CD4-positive, alpha-beta T cell treated with Interleukin-4 for 4 hours (primary cell): ENCODE measurements around the gene B4GALNT4.
"Not testable (repeated sequence)": the region's sequence is repeated elsewhere in the genome, so short reads cannot be mapped to it uniquely, and the experiment has no call there.

Source experiments
- DNase-seq: peaks from one replicate; pipeline ENCODE4 v3.0.0-alpha.2; 2020

B4GALNT4 gene

DNA sequence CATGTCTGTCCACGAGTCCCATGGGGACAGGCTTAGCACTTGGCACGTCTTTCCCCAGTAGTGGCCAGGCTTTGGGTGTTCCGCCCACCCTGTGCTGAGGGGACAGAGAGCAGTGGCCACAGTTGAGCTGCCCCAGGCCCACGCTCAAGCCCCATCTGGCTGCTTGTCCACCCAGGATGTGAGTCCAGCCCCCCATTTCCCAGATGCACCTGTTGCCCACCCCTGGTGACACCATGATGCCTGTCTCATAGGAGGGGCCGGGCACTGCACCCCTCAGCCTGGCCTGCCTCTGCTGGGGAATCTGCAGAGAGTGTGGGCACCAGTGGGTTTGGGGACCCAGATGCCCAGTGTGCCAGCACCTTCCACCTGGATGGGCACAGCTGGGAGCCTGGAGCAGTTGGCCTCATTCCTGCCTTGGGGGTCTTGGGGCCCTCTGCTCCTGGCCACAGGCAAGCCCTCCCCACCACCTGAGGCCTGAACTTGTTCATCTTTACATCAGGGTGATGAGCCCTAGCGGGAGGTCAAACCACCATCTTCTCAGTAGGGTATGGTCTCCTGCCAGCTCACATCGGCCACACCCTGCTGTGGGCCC, 39.8 kb downstream of the B4GALNT4 start:
- no peak for DNase-seq

GRCh38 chr11:409600-410483, 40.5 kb downstream of the B4GALNT4 start:
- no peak for DNase-seq

- not testable (repeated sequence) for DNase-seq
Observed at GRCh38 chr11:410711-411110, 41.4 kb downstream of the B4GALNT4 start.

- not testable (repeated sequence) for DNase-seq
Observed at GRCh38 chr11:411520-411919, 42.2 kb downstream of the B4GALNT4 start.

GRCh38 chr11:412641-413119, 43.4 kb downstream of the B4GALNT4 start:
- DNase-seq, result no peak

GRCh38 chr11:413120-414081, 44.1 kb downstream of the B4GALNT4 start:
- no peak for DNase-seq

- no peak for DNase-seq
Observed at GRCh38 chr11:414318-414857, 45.1 kb downstream of the B4GALNT4 start.

DNA sequence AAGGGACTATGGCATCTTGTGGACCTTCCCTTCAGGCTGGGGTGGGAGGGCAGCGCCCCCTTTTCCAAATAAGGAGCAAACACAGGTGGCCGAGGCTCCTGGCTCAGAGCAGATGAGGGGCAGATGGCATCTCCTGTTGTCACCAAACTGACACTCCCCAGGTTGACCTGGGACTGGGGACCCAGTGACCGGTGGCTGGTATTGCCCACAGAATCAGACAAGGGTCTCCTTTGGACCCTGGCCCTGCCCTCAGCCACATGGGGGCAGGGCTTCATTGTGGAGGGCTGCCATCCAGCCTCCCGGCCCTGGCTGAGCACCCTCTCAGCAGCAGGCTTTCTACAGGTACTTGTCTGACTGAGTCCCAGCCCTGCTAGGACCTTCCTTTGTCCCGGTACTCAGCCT, 46.3 kb downstream of the B4GALNT4 start:
- DNase-seq, result no peak

GRCh38 chr11:416051-416756, 46.9 kb downstream of the B4GALNT4 start:
- no peak for DNase-seq

DNA sequence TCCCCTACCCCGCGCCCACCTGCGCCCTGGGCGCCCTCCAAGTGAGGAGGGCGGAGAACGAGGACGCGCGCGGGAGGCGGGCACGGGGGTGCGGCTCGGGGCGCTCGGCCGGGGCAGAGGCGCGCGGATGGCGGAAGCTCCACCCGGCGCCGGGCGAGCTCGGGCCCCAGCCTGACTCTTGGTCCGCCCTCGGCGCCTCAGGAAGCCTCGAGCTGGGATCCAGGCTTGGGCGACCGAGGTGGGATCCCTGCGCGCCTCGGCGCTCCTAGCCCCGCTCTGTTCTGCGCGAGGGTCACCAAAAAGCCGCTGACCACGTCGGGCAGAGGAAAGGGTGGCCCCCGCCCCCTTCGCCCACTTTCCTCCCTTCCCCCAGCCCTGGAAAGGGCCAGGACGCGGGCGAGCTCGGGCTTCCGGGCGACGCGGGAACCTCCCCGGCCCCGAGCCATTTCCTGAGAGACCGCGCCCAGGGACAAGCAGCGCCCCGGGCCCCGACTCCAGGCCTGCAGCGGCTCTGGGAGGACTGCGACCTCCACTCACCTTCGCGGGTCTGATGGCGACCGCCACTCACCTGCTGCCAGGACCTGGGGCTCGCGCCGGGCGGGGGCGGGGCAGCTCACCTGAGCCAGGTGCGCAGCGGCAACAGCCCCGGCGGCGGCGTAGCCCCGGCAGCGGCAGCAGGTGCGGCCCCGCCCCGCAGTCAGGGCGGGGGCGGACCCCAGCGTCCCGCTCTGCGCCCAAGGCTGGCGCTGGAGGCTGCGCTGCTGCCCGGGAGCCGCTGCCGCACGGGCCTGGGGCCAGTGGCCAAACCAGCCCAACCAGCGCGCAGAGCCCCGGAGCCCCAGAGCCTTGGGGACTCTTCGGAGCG, 47.7 kb downstream of the B4GALNT4 start:
- DNase-seq, result peak; percentile 18

GRCh38 chr11:417652-418342, 48.5 kb downstream of the B4GALNT4 start:
- no peak for DNase-seq

- no peak for DNase-seq
Observed at GRCh38 chr11:418343-419247, 49.3 kb downstream of the B4GALNT4 start.

DNA sequence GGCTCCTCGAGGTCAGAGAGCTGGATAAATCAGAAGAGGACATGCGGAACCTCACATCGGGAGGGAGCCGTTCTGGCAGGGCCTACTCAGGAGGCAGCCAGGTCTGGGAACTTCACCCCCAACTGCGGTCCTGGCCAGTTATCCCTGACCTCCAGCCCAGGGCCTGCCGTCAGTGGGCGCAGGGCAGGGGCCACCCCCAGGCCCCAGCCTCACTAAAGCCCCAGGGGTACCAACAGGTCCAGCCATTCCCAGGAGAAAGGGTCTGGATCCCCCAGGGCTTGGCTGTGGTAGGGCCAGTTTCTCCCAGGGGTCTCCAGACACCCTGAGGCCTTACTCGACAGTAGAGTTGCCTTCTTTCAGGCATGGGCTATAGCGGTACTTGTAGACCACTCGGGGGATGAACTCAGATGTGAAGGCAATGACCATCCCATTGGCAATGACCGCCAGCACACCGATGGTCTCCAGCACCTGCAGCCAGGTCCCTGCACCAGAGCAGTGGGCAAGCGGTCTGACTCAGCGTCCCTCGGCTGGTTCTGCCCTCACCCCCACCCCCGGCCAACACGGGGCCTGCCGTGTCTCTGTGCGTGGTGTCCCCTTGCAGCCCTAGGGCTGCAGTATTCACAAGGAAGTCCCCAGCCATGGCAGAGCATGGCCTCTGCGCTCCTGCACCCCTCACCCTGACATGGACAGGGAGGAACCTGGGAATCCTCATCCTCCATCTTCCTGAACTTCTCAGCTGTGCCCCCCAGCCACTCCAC, 50.1 kb downstream of the B4GALNT4 start:
- no peak for DNase-seq

DNA sequence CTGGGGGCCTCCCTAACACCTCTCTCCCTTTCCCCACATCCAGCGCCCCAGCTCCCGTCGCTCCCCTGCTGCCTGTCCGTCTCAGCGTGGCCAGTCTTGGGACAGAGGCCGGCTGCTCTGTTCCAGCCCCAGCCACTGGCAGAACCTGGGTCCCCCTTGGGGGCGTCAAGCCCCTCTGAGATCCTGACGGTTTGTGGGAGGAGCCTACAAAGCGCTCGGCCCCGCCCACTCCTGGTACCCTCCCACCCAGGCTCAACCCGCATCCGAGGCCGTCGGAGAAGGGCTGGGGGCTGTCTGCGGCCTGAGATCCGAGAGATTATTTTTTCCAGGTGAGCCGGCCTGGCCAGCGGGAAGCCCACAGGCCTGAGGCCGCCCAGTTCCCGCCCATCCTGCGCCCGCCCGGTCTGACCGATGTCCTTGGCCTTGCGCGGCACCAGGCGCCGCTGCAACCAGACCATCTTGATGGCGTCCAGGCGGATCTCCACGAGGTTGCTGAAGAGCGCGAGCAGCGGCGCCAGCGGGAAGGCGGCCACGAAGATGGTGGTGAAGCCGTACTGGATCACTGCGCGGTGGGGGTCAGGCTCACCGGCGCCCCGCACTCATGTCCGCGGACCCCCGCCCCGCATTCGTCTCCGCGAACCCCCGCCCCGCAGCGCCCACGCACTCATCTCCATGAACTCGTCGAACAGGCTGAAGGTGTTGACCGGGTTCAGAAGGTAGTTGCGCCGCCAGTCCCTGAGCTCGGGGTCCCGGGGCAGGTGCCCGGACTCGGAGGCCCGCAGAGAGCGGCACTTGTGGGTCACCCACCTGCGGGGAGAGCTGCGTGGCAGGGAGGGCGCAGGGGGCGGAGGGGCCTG, 51.0 kb downstream of the B4GALNT4 start:
- no peak for DNase-seq

GRCh38 chr11:420911-421321, 51.6 kb downstream of the B4GALNT4 start:
- DNase-seq, result no peak

DNA sequence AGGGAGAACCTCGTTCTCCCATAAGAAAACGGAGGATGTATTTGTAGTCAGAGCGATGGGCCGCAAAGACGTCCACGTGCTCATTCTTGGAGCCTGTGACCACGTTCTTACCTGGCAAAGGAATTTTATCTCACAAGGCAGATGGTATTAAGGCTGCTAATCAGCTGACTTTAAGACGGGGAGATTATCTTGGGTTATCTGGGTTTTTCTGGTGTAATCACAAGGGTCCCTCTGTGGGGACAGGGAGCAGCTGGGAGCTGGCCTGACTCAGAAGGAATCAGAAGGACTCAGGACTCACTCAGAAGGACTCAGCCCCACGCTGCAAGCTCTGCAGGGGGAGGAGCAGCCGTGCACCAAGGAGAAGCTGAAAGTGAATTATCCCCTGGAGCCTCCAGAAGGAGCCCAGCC, 53.0 kb downstream of the B4GALNT4 start:
- no peak for DNase-seq

GRCh38 chr11:424232-424631, 54.9 kb downstream of the B4GALNT4 start:
- no peak for DNase-seq

DNA sequence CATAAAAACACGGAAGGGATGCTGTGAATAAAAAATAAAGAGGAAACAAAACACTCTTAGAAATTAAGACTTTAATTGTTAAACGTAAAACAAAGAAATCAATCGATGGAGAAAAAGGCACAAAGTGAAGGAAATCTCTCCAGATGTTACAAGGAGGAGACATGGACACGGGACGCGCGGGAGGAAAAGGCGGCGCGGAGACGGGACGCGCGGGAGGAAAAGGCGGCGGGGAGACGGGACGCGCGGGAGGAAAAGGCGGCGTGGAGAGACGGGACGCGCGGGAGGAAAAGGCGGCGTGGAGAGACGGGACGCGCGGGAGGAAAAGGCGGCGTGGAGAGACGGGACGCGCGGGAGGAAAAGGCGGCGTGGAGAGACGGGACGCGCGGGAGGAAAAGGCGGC, 55.5 kb downstream of the B4GALNT4 start:
- DNase-seq, result not testable (repeated sequence)
